Effector CD8-positive, alpha-beta T cell (primary cell): Measurements from ENCODE around the gene ABL2.

Experiments
- DNase-seq: peaks from one replicate; lab custom pipeline; 2025; lab: John Stamatoyannopoulos, UW

ABL2 gene

GRCh38 chr1:179052776-179053175 is 176.7 kb downstream of the ABL2 start:
- DNase-seq = no peak
